Mucosa of rectum (tissue), 2 donors: ENCODE data around the gene VEGFA.

ENCODE experiments used
- H3K27ac ChIP-seq, 2 donors: one replicate each; pipeline ENCODE4 v1.7.0; 2013; ENCODE audit warnings: inconsistent platforms in 2 of 2, low read depth in 2 of 2, low read length in 2 of 2
- H3K27me3 ChIP-seq, 2 donors: one replicate each; pipeline ENCODE4 v1.7.0; 2013; ENCODE audit warnings: low read length in 2 of 2; ENCODE audit not compliant: control insufficient read depth in 2 of 2, insufficient read depth in 2 of 2
- H3K36me3 ChIP-seq, 2 donors: one replicate each; pipeline ENCODE4 v1.7.0; 2013; ENCODE audit warnings: low read length in 2 of 2; ENCODE audit not compliant: control insufficient read depth in 2 of 2, insufficient read depth in 2 of 2
- H3K4me1 ChIP-seq, 2 donors: one replicate each; pipeline ENCODE4 v1.7.0; 2013; ENCODE audit warnings: low read length in 2 of 2, mild to moderate bottlenecking in 1 of 2; ENCODE audit not compliant: control insufficient read depth in 2 of 2, insufficient read depth in 2 of 2
- H3K4me3 ChIP-seq, 2 donors: one replicate each; pipeline ENCODE4 v1.7.0; 2013; ENCODE audit warnings: low read length in 2 of 2
- H3K9ac ChIP-seq, 2 donors: one replicate each; pipeline ENCODE4 v1.7.0; 2013; ENCODE audit warnings: low read length in 2 of 2, low read depth in 1 of 2, mild to moderate bottlenecking in 1 of 2
- H3K9me3 ChIP-seq, 2 donors: one replicate each; pipeline ENCODE4 v1.7.0; 2013; ENCODE audit warnings: low read length in 2 of 2; ENCODE audit not compliant: control insufficient read depth in 2 of 2
- donor health status: healthy.
- donor health status: Normal muscosa, but diverticular disease.

The VEGFA gene

GRCh38 chr6:43729537-43729936 lies 40.5 kb upstream of the VEGFA start:
- Histone ChIP-seq H3K27me3 (no peaks in the 10 kb centered on the region), H3K4me3 (no peak overlapping the region), H3K36me3 (no peaks in the 10 kb centered on the region), H3K27ac (no peak overlapping the region), H3K4me1 (peaks cover 21 to 23% of the 10 kb centered on the region in 2 donors), H3K9ac (no peak overlapping the region), H3K9me3 (peaks cover 0 to 3% of the 10 kb centered on the region in 2 donors)

- H3K9ac ChIP-seq = no peak overlapping the region
- no peak overlapping the region for H3K27ac ChIP-seq
- peaks cover 0 to 3% of the 10 kb centered on the region in 2 donors for H3K9me3 ChIP-seq
- H3K36me3 ChIP-seq = no peaks in the 10 kb centered on the region
- no peaks in the 10 kb centered on the region for H3K27me3 ChIP-seq
- H3K4me1 ChIP-seq = peaks cover 10 to 13% of the 10 kb centered on the region in 2 donors
- no peak overlapping the region for H3K4me3 ChIP-seq
Measured at GRCh38 chr6:43730634-43731033, 39.4 kb upstream of the VEGFA start.

- Histone ChIP-seq H3K27ac (no peak overlapping the region), H3K9ac (no peak overlapping the region), H3K9me3 (peaks cover 0 to 3% of the 10 kb centered on the region in 2 donors), H3K4me3 (no peak overlapping the region), H3K4me1 (peaks cover 10 to 11% of the 10 kb centered on the region in 2 donors), H3K27me3 (no peaks in the 10 kb centered on the region), H3K36me3 (no peaks in the 10 kb centered on the region)
Measured at GRCh38 chr6:43733471-43734293, 36.3 kb upstream of the VEGFA start.

GRCh38 chr6:43734294-43734665 lies 35.7 kb upstream of the VEGFA start:
- H3K4me3 ChIP-seq = no peak overlapping the region
- no peaks in the 10 kb centered on the region for H3K36me3 ChIP-seq
- peaks cover 6 to 7% of the 10 kb centered on the region in 2 donors for H3K4me1 ChIP-seq
- H3K9me3 ChIP-seq = peaks cover 0 to 3% of the 10 kb centered on the region in 2 donors
- no peak overlapping the region for H3K27ac ChIP-seq
- H3K27me3 ChIP-seq = no peaks in the 10 kb centered on the region
- H3K9ac ChIP-seq = no peak overlapping the region

GRCh38 chr6:43735642-43736199 lies 34.3 kb upstream of the VEGFA start:
- Histone ChIP-seq H3K36me3 (no peaks in the 10 kb centered on the region), H3K27ac (no peak overlapping the region), H3K9me3 (no peaks in the 10 kb centered on the region), H3K4me3 (no peak overlapping the region), H3K4me1 (peaks cover 8 to 12% of the 10 kb centered on the region in 2 donors), H3K27me3 (no peaks in the 10 kb centered on the region), H3K9ac (no peak overlapping the region)

DNA sequence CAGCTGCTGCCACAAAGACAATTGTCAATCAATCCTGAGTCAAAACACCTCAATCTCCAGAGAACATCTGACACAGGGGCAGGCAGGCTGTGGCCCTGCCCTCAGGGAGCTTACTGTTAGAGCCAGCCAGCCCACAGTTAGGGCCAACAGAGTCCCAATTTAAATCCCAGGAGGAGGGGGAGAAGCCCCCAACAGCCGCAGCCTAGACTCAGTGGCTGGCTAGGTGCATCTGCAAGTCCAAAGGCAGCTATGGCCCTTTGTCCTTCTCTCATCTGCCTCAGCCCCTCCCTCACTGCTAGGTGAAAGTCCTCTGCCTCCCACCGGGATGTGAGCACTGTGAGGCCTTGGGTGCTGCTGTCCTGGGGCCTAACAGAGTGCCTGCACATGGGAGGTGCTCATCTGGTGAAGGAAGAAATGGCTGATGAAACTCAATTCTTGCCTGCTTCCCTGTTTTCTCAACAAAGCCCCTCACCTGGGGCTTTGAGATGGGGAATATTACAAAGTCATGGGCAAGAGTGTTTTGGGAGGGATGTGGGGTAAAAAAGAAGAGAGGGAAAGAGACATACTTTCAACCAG lies 33.7 kb upstream of the VEGFA start:
- Histone ChIP-seq H3K9ac (no peak overlapping the region), H3K27me3 (no peaks in the 10 kb centered on the region), H3K36me3 (no peaks in the 10 kb centered on the region), H3K4me1 (peaks cover 14 to 18% of the 10 kb centered on the region in 2 donors), H3K4me3 (no peak overlapping the region), H3K27ac (no peak overlapping the region), H3K9me3 (no peaks in the 10 kb centered on the region)

- no peaks in the 10 kb centered on the region for H3K36me3 ChIP-seq
- no peaks in the 10 kb centered on the region for H3K27me3 ChIP-seq
- H3K4me3 ChIP-seq = no peak overlapping the region
- no peak overlapping the region for H3K27ac ChIP-seq
- no peak overlapping the region for H3K9ac ChIP-seq
- no peaks in the 10 kb centered on the region for H3K9me3 ChIP-seq
- H3K4me1 ChIP-seq = peaks cover 15 to 18% of the 10 kb centered on the region in 2 donors
Measured at GRCh38 chr6:43736844-43737243, 33.2 kb upstream of the VEGFA start.

- H3K4me3 ChIP-seq = no peak overlapping the region
- H3K9me3 ChIP-seq = no peaks in the 10 kb centered on the region
- H3K27ac ChIP-seq = no peak overlapping the region
- peaks cover 20 to 24% of the 10 kb centered on the region in 2 donors for H3K4me1 ChIP-seq
- no peaks in the 10 kb centered on the region for H3K27me3 ChIP-seq
- no peaks in the 10 kb centered on the region for H3K36me3 ChIP-seq
- no peak overlapping the region for H3K9ac ChIP-seq
Measured at GRCh38 chr6:43737272-43738081, 32.5 kb upstream of the VEGFA start.

- H3K36me3 ChIP-seq = no peaks in the 10 kb centered on the region
- no peak overlapping the region for H3K4me3 ChIP-seq
- no peaks in the 10 kb centered on the region for H3K27me3 ChIP-seq
- H3K9me3 ChIP-seq = no peaks in the 10 kb centered on the region
- no peak overlapping the region for H3K27ac ChIP-seq
- no peak overlapping the region for H3K9ac ChIP-seq
- peaks cover 24 to 25% of the 10 kb centered on the region in 2 donors for H3K4me1 ChIP-seq
Measured at GRCh38 chr6:43738267-43738676, 31.7 kb upstream of the VEGFA start.
